Measurements from ENCODE around the gene GIMAP5.

GIMAP5 gene

DNA sequence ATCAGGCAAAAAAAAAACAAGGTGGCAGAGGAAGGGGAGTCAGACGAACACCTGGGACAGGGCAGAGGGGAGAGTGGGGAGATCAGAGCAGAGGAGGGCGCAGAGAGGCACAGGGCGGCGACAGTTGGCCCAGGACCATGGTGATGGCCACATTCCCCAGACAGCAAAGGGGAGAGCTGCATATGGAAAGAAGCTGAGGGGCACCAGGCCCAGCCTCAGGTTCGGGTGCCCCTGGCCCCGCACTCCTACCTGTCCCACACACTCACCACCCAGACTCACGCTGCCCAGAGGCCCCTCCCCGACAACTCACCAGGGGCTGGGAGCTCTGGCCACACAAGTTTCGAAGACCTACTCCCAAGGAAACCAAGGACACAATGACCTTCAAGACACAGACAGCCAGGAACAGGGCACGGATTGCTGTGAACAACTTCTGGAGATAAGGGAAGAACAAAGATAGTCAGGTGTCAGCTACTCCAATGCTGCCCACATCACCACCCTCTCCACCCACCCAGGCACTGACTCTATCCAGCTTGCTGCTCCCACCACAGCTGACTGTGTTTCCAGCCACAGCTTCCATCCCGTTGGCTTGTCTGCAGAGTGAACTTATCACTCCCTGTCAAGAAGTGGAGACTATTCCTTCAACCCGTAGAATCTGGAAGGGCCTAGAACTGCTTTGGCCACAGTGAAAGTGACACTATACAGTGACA lies 54.7 kb downstream of the GIMAP5 start:
- TF ChIP-seq, protein P1, sequence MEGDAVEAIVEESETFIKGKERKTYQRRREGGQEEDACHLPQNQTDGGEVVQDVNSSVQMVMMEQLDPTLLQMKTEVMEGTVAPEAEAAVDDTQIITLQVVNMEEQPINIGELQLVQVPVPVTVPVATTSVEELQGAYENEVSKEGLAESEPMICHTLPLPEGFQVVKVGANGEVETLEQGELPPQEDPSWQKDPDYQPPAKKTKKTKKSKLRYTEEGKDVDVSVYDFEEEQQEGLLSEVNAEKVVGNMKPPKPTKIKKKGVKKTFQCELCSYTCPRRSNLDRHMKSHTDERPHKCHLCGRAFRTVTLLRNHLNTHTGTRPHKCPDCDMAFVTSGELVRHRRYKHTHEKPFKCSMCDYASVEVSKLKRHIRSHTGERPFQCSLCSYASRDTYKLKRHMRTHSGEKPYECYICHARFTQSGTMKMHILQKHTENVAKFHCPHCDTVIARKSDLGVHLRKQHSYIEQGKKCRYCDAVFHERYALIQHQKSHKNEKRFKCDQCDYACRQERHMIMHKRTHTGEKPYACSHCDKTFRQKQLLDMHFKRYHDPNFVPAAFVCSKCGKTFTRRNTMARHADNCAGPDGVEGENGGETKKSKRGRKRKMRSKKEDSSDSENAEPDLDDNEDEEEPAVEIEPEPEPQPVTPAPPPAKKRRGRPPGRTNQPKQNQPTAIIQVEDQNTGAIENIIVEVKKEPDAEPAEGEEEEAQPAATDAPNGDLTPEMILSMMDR (IDR thresholded peaks at IDR 0.05; ENCODE audit: insufficient read depth, low read length, poor library complexity, severe bottlenecking) = no peak
- Histone ChIP-seq H3K27me3 (replicated peaks; ENCODE audit: control insufficient read depth, insufficient read depth, low read length) (no peaks in the 10 kb centered on the region; the same call in none of the 2 replicates), H3K4me3 (replicated peaks; ENCODE audit: low read depth, low read length) (no peak overlapping the region), H3K36me3 (ENCODE audit: control insufficient read depth, insufficient read depth, low read length) (no peaks in the 10 kb centered on the region)
- no peak for DNase-seq (ENCODE audit: extremely low read depth, insufficient read length)

All from GM06990 (cell line).